ENCODE results near the gene DPF3.

DPF3 gene

GRCh38 chr14:72594099-72594901 is 299.6 kb downstream of the DPF3 start:
- H3K4me3 ChIP-seq (ENCODE audit: low read depth, low read length): no peak overlapping the region
- peak; percentile 22 for DNase-seq (ENCODE audit: low read depth)
- TF ChIP-seq CTCF (IDR thresholded peaks at IDR 0.05; ENCODE audit: low read depth, low read length, missing control alignments): no peak

- H3K4me3 ChIP-seq (ENCODE audit: low read depth, low read length): no peak overlapping the region
- DNase-seq (ENCODE audit: low read depth): no peak
- TF ChIP-seq CTCF (IDR thresholded peaks at IDR 0.05; ENCODE audit: low read depth, low read length, missing control alignments): no peak
Observed at GRCh38 chr14:72591391-72591790, 302.5 kb downstream of the DPF3 start.

- H3K4me3 ChIP-seq (ENCODE audit: low read depth, low read length): no peak overlapping the region
- TF ChIP-seq CTCF (IDR thresholded peaks at IDR 0.05; ENCODE audit: low read depth, low read length, missing control alignments): no peak
- DNase-seq (ENCODE audit: low read depth): no peak
Observed at GRCh38 chr14:72590577-72590976, 303.3 kb downstream of the DPF3 start.

GRCh38 chr14:72589652-72590051 is 304.2 kb downstream of the DPF3 start:
- DNase-seq (ENCODE audit: low read depth): no peak
- H3K4me3 ChIP-seq (ENCODE audit: low read depth, low read length): no peak overlapping the region
- no peak for TF ChIP-seq CTCF (IDR thresholded peaks at IDR 0.05; ENCODE audit: low read depth, low read length, missing control alignments)

GRCh38 chr14:72588521-72588920 is 305.4 kb downstream of the DPF3 start:
- H3K4me3 ChIP-seq (ENCODE audit: low read depth, low read length): no peak overlapping the region
- DNase-seq (ENCODE audit: low read depth): no peak
- TF ChIP-seq CTCF (IDR thresholded peaks at IDR 0.05; ENCODE audit: low read depth, low read length, missing control alignments): no peak

GRCh38 chr14:72583316-72584272 is 310.3 kb downstream of the DPF3 start:
- DNase-seq (ENCODE audit: low read depth): no peak
- no peak for TF ChIP-seq CTCF (IDR thresholded peaks at IDR 0.05; ENCODE audit: low read depth, low read length, missing control alignments)
- no peak overlapping the region for H3K4me3 ChIP-seq (ENCODE audit: low read depth, low read length)

Measured in GM12864 (cell line).